ENCODE measurements around the gene MELTF. TPM values are rescaled to one million over a fixed set of nuclear protein-coding genes. Genes with fewer than 3 reads are reported as not detected.

The MELTF gene
- total RNA-seq, 6 experiments from 2014 or later = 1.1 to 3.8 (median 2.5) TPM

- no peak for TF ChIP-seq CTCF (IDR thresholded peaks at IDR 0.05)
- Mint-ChIP-seq H3K4me1 (ENCODE audit: low read depth) (no peaks in the 10 kb centered on the region), H3K9me3 (no peaks in the 10 kb centered on the region), H3K36me3 (ENCODE audit: low read depth) (peaks cover 27% of the 10 kb centered on the region), H3K27me3 (ENCODE audit: insufficient read depth) (peaks cover 2% of the 10 kb centered on the region), H3K27ac (no peak overlapping the region; the same call in 1 of the 2 replicates), H3K4me3 (no peak overlapping the region)
- no peak for DNase-seq
These were observed 20.9 kb upstream of the MELTF start for GRCh38 chr3:197050511-197050910.

GRCh38 chr3:197042539-197042938 is 12.9 kb upstream of the MELTF start:
- peaks cover 8% of the 10 kb centered on the region for H3K36me3 Mint-ChIP-seq (ENCODE audit: low read depth)

GRCh38 chr3:197041875-197042488 is 12.4 kb upstream of the MELTF start:
- H3K4me1 Mint-ChIP-seq (ENCODE audit: low read depth) = no peaks in the 10 kb centered on the region
- H3K36me3 Mint-ChIP-seq (ENCODE audit: low read depth) = peaks cover 8% of the 10 kb centered on the region
- no peaks in the 10 kb centered on the region for H3K9me3 Mint-ChIP-seq
- no peak for TF ChIP-seq CTCF (IDR thresholded peaks at IDR 0.05)
- H3K4me3 Mint-ChIP-seq = no peak overlapping the region; the same call in 1 of the 2 replicates
- no peaks in the 10 kb centered on the region for H3K27me3 Mint-ChIP-seq (ENCODE audit: insufficient read depth)
- DNase-seq = no peak
- no peak overlapping the region for H3K27ac Mint-ChIP-seq

More at GRCh38 chr3:197042539-197042938, 12.9 kb upstream of the MELTF start:
- no peak for TF ChIP-seq CTCF (IDR thresholded peaks at IDR 0.05)
- no peaks in the 10 kb centered on the region for H3K9me3 Mint-ChIP-seq
- H3K27ac Mint-ChIP-seq = no peak overlapping the region
- no peaks in the 10 kb centered on the region for H3K4me1 Mint-ChIP-seq (ENCODE audit: low read depth)
- no peak overlapping the region for H3K4me3 Mint-ChIP-seq
- no peak for DNase-seq
- no peaks in the 10 kb centered on the region; the same call in 1 of the 2 replicates for H3K27me3 Mint-ChIP-seq (ENCODE audit: insufficient read depth)

GRCh38 chr3:197040658-197041057 is 11.0 kb upstream of the MELTF start:
- Mint-ChIP-seq H3K27me3 (ENCODE audit: insufficient read depth) (no peaks in the 10 kb centered on the region; the same call in 1 of the 2 replicates), H3K4me1 (ENCODE audit: low read depth) (no peaks in the 10 kb centered on the region), H3K4me3 (no peak overlapping the region), H3K36me3 (ENCODE audit: low read depth) (peaks cover 1% of the 10 kb centered on the region), H3K9me3 (no peaks in the 10 kb centered on the region), H3K27ac (no peak overlapping the region)
- TF ChIP-seq CTCF (IDR thresholded peaks at IDR 0.05) = no peak
- no peak for DNase-seq

GRCh38 chr3:197038679-197039462 is 9.3 kb upstream of the MELTF start:
- no peak overlapping the region for H3K27ac Mint-ChIP-seq
- no peak for TF ChIP-seq CTCF (IDR thresholded peaks at IDR 0.05)
- no peaks in the 10 kb centered on the region for H3K4me1 Mint-ChIP-seq (ENCODE audit: low read depth)
- DNase-seq = no peak
- no peaks in the 10 kb centered on the region for H3K9me3 Mint-ChIP-seq
- H3K36me3 Mint-ChIP-seq (ENCODE audit: low read depth) = no peaks in the 10 kb centered on the region
- H3K4me3 Mint-ChIP-seq = no peak overlapping the region
- H3K27me3 Mint-ChIP-seq (ENCODE audit: insufficient read depth) = peaks cover 5% of the 10 kb centered on the region; the same call in 1 of the 2 replicates
